Pancreas (tissue), 10 donors: ENCODE data around the gene LILRB4. TPM values are rescaled to one million over a fixed set of nuclear protein-coding genes. Genes with fewer than 3 reads are reported as not detected.
"Not testable (repeated sequence)": the region's sequence is repeated elsewhere in the genome, so short reads cannot be mapped to it uniquely, and the experiment has no call there.

Experiments used
- ATAC-seq, 4 donors: fragments of 200-7000 bp; cut with Tn5 transposase; one replicate each; pipeline versions ENCODE4 v1.8.0 to v1.9.1; 2020; ENCODE audit warnings: mild to moderate bottlenecking in 4 of 4, moderate library complexity in 4 of 4
- DNase-seq, 6 donors: peaks; one replicate each; pipeline ENCODE4 v3.0.0-alpha.2; 2020
- FAIRE-seq: peaks from 2 replicates; lab custom pipeline; 2012; peaks lifted over from hg19 to GRCh38; lab: Jason Lieb, UNC
- H3K27ac ChIP-seq, 4 donors: fragments of 200-600 bp; sonication (generic); 1 replicate in 3 of 4; 2 replicates in 1 of 4; pipeline versions ENCODE4 v1.5.0 to v1.8.0; 2020
- H3K27me3 ChIP-seq, 4 donors: fragments of 200-600 bp; one replicate each; pipeline ENCODE4 v1.8.0; 2021
- H3K36me3 ChIP-seq, 3 donors: fragments of 200-600 bp; sonication (generic) in 1 of 3; one replicate each; pipeline versions ENCODE4 v1.5.0 to v1.8.0; 2020 to 2021
- H3K4me1 ChIP-seq, 3 donors: fragments of 200-600 bp; one replicate each; pipeline ENCODE4 v1.8.0; 2021
- H3K4me3 ChIP-seq, 4 donors: fragments of 200-600 bp; sonication (generic) in 2 of 4; one replicate each; pipeline versions ENCODE4 v1.5.0 to v1.8.0; 2020 to 2021
- H3K9me3 ChIP-seq, 4 donors: fragments of 200-600 bp; one replicate each; pipeline ENCODE4 v1.8.0; 2021
- CTCF ChIP-seq, 4 donors: fragments of 200-600 bp; sonication (generic) in 3 of 4; IDR thresholded peaks; one replicate each; pipeline versions ENCODE4 v1.5.0 to v1.8.0; 2021; ENCODE audit warnings: antibody characterized with exemption in 4 of 4
- WGBS, 2 donors: extraction: QIAGEN DNeasy Blood & Tissue Kit; methylation state at CpG; one replicate each; pipeline ENCODE4 v1.1.7; 2013; 5-methylcytosine and 5-hydroxymethylcytosine counted together
- intact Hi-C, 3 donors: fragments of 100-400 bp; cut with DNase I; formaldehyde crosslinking; loops; one replicate each; pipeline versions ENCODE4 v1.11.1 to v1.14.2; 2022
- polyA plus RNA-seq, 2 donors: library from polyadenylated mRNA; stranded (reverse); fragments of 200-250 nt; gene quantifications; one replicate each; pipeline ENCODE4 v1.2.3, GENCODE V29; 2013
- total RNA-seq, 6 donors: library from RNA; stranded (reverse); fragmentation: NEBNext Ultra II Directional in 4 of 6; extraction: Animal tissue kit (Norgen Biotek cat#: 25700) in 4 of 6; gene quantifications; one replicate each; pipeline versions ENCODE4 v1.2.1 to v1.2.4, GENCODE V29; 2021 to 2023
- donor health status: healthy with polysubstance abuse.
- donor health status: DM: no; HTN: no; CAD: no; lungs with moderate emphysema.
- donor health status: DM: no; HTN: no; CAD: no.
- donor health status: control.
- donor health status: control.
- donor health status: Bipolar disorder and iron deficiency.
- donor health status: DM: yes; HTN: yes; CAD: no.
- donor health status: DM: no; HTN: no; CAD: no.
- donor health status: DM: no; HTN: no; CAD: no.
- donor health status: DM: yes; HTN: yes; CAD: no.

Gene LILRB4
- total and polyA plus RNA-seq, 8 donors: 0.28 to 11.1 (median 1.00) TPM

DNA sequence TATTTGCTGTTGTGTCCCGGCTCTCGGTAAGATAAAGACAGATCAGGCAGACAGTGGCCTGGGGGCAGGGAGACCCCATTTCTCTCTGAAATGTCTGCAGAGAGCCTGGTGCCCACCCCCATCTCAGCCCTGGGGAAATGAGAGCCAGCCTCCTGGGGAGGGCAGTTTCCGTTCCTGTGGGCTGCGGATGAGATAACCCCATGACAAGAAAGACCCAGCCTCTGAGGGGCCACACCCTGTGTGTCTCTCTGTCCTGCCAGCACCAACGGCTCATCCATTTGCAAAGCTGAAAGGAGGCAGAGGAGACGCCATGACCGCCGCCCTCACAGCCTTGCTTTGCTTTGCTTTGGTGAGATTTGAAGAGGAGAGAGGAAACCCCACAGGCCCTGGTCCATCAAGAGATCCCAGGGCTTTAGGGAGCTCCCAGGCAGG lies 33.3 kb downstream of the LILRB4 start:
- H3K27ac ChIP-seq: no peak overlapping the region
- WGBS, 2 donors: 46 to 61% methylated on average over 7 to 8 of the region's 8 CpGs
- H3K36me3 ChIP-seq: no peaks in the 10 kb centered on the region
- no peaks in the 10 kb centered on the region for H3K9me3 ChIP-seq
- no peak for FAIRE-seq
- TF ChIP-seq CTCF (IDR thresholded peaks at IDR 0.05): no peak
- no peak for DNase-seq
- no peaks in the 10 kb centered on the region for H3K4me1 ChIP-seq
- H3K27me3 ChIP-seq: peaks cover 0 to 5% (median 0%) of the 10 kb centered on the region in 4 donors
- intact Hi-C loops: no loop called here
- ATAC-seq: no peak
- no peak overlapping the region for H3K4me3 ChIP-seq

GRCh38 chr19:54696766-54697165 lies 34.0 kb downstream of the LILRB4 start:
- ATAC-seq (no peak), DNase-seq (no peak), FAIRE-seq (no peak)
- no peaks in the 10 kb centered on the region for H3K36me3 ChIP-seq
- no peak overlapping the region for H3K4me3 ChIP-seq
- no peaks in the 10 kb centered on the region for H3K9me3 ChIP-seq
- H3K27ac ChIP-seq: no peak overlapping the region
- H3K27me3 ChIP-seq: peaks cover 0 to 5% (median 0%) of the 10 kb centered on the region in 4 donors
- no peak for TF ChIP-seq CTCF (IDR thresholded peaks at IDR 0.05)
- no peaks in the 10 kb centered on the region for H3K4me1 ChIP-seq
- 6 to 15% methylated on average over 2 of the region's 2 CpGs for WGBS, 2 donors
- intact Hi-C loops: no loop called here

DNA sequence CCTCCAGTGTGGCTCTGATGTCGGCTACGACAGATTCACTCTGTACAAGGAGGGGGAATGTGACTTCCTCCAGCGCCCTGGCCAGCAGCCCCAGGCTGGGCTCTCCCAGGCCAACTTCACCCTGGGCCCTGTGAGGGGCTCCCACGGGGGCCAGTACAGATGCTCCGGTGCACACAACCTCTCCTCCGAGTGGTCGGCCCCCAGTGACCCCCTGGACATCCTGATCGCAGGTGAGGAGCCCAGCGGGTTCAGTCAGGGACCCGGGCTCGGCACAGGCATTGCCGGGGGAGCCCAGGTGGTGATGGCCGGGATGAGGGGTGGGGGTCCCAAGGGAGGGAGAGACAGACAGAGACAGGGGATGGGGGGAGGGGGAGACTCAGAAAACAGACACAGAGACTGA lies 34.9 kb downstream of the LILRB4 start:
- 57 to 70% methylated on average over 9 to 13 of the region's 13 CpGs for WGBS, 2 donors
- ATAC-seq, H3K4me1 ChIP-seq, H3K27me3 ChIP-seq, intact Hi-C loops, H3K27ac ChIP-seq, H3K9me3 ChIP-seq, H3K36me3 ChIP-seq, FAIRE-seq, H3K4me3 ChIP-seq: not testable (repeated sequence)
- peak in 1 of 6 donors; percentile 51 for DNase-seq

DNA sequence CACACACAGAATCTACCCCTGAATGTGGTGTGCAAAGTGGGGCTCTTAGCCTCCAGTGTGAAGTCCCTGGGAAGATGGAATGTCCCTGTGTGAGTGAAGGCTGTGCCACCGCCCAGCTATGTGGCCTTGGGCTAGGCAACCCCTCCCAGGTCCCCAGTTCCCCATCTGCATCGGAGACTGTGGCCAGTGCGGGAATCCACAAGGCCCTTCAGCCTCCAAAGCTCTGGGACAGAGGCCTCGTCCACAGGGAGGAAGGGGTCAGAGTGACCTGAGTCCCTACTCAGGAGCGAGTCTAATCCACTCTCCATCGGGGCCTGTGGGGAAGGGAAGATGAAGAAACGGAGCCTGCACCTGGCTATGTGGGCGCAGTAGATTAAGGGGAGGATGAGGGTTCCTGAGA lies 42.1 kb downstream of the LILRB4 start:
- FAIRE-seq (no peak), DNase-seq (no peak), ATAC-seq (no peak)
- H3K27ac ChIP-seq: no peak overlapping the region
- TF ChIP-seq CTCF (IDR thresholded peaks at IDR 0.05): no peak
- no peak overlapping the region for H3K4me3 ChIP-seq
- no peaks in the 10 kb centered on the region for H3K4me1 ChIP-seq
- WGBS, 2 donors: 57 to 62% methylated on average over 8 of the region's 8 CpGs
- H3K9me3 ChIP-seq: no peaks in the 10 kb centered on the region
- intact Hi-C loops: no loop called here
- H3K27me3 ChIP-seq: no peaks in the 10 kb centered on the region
- H3K36me3 ChIP-seq: no peaks in the 10 kb centered on the region

DNA sequence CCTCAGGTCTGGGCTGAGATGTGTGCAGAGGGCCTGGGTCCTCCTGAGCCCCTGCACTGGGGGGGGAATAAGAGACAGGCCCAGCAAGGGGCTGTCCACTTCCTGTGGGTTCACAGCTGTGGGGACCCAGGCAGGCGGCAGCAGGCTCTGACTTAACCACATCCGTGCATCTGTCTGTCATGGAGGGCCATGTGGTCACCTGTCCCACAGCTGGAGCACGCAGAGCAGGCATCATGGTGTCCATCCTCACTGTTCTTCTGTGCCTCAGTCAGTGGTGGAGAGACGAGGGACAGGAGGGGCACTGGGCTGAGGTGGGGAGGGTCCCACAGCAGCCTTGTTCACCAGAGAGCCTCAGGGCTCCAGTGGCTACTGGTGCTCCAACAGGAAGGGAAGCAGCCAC lies 45.2 kb downstream of the LILRB4 start:
- H3K36me3 ChIP-seq: no peaks in the 10 kb centered on the region
- TF ChIP-seq CTCF (IDR thresholded peaks at IDR 0.05): no peak
- DNase-seq (no peak), ATAC-seq (no peak), FAIRE-seq (no peak)
- H3K4me3 ChIP-seq: no peak overlapping the region
- H3K27me3 ChIP-seq: no peaks in the 10 kb centered on the region
- H3K9me3 ChIP-seq: no peaks in the 10 kb centered on the region
- intact Hi-C loops: no loop called here
- no peaks in the 10 kb centered on the region for H3K4me1 ChIP-seq
- WGBS, 2 donors: 44 to 45% methylated on average over 4 of the region's 4 CpGs
- no peak overlapping the region for H3K27ac ChIP-seq
